CD14-positive monocyte (primary cell): ENCODE data around the gene CHP2. TPM values are rescaled to one million over a fixed set of nuclear protein-coding genes. Genes with fewer than 3 reads are reported as not detected.

Experiments used
- DNase-seq, 3 donors: peaks; one replicate each; pipeline ENCODE4 v3.0.0-alpha.2; 2011 to 2022
- H2AFZ ChIP-seq: 2 replicates; pipeline ENCODE4 v1.6.0; 2012; ENCODE audit warnings: mild to moderate bottlenecking, low read depth, low read length, inconsistent platforms; ENCODE audit not compliant: insufficient read depth, poor library complexity, severe bottlenecking
- H3K27ac ChIP-seq, 2 donors: 1 replicate in 1 of 2; 2 replicates in 1 of 2; pipeline ENCODE4 v1.5.1; 2012 to 2013; ENCODE audit warnings: low read length in 2 of 2, control low read depth in 1 of 2, inconsistent platforms in 1 of 2, low read depth in 1 of 2, mild to moderate bottlenecking in 1 of 2
- H3K27me3 ChIP-seq, 2 donors: one replicate each; pipeline versions ENCODE4 v1.6.0 to v1.6.1; 2011 to 2013; ENCODE audit warnings: low read length in 2 of 2; ENCODE audit not compliant: control insufficient read depth in 2 of 2, insufficient read depth in 2 of 2
- H3K36me3 ChIP-seq, 2 donors: replicated peaks in 1 of 2; 1 replicate in 1 of 2; 2 replicates in 1 of 2; pipeline versions ENCODE4 v1.5.1 to v1.6.1; 2012 to 2013; ENCODE audit warnings: low read length in 2 of 2, control low read depth in 1 of 2, inconsistent platforms in 1 of 2, mild to moderate bottlenecking in 1 of 2; ENCODE audit not compliant: insufficient read depth in 2 of 2, control insufficient read depth in 1 of 2
- H3K4me1 ChIP-seq, 2 donors: 1 replicate in 1 of 2; 2 replicates in 1 of 2; pipeline versions ENCODE4 v1.5.1 to v1.6.1; 2012 to 2013; ENCODE audit warnings: low read length in 2 of 2, control low read depth in 1 of 2, inconsistent platforms in 1 of 2, mild to moderate bottlenecking in 1 of 2, moderate library complexity in 1 of 2; ENCODE audit not compliant: insufficient read depth in 2 of 2, control insufficient read depth in 1 of 2
- H3K4me2 ChIP-seq: replicated peaks from 2 replicates; pipeline ENCODE3; 2012; ENCODE audit warnings: low read length, moderate library complexity, mild to moderate bottlenecking; ENCODE audit not compliant: poor library complexity, severe bottlenecking; ENCODE audit errors: extremely low read depth
- H3K4me3 ChIP-seq, 3 experiments: fragments of 200-600 bp in 1 of 3; sonication (generic) in 1 of 3; replicated peaks in 1 of 3; 1 replicate in 2 of 3; 2 replicates in 1 of 3; pipeline ENCODE4 v1.5.1; 2011 to 2013; ENCODE audit warnings: low read length in 3 of 3, mild to moderate bottlenecking in 3 of 3, control low read depth in 2 of 3, low read depth in 2 of 3, inconsistent platforms in 1 of 3, moderate library complexity in 1 of 3
- H3K79me2 ChIP-seq: 2 replicates; pipeline ENCODE4 v1.6.0; 2012; ENCODE audit warnings: mild to moderate bottlenecking, control low read depth, inconsistent platforms, low read length, moderate library complexity; ENCODE audit not compliant: insufficient read depth
- H3K9ac ChIP-seq: 2 replicates; pipeline ENCODE4 v1.6.0; 2017; ENCODE audit warnings: low read length, mild to moderate bottlenecking; ENCODE audit not compliant: insufficient read depth, poor library complexity, severe bottlenecking
- H3K9me3 ChIP-seq, 2 donors: replicated peaks in 1 of 2; 1 replicate in 1 of 2; 2 replicates in 1 of 2; pipeline versions ENCODE4 v1.5.1 to v1.6.1; 2012 to 2013; ENCODE audit warnings: low read length in 2 of 2, control low read depth in 1 of 2; ENCODE audit not compliant: control insufficient read depth in 1 of 2, insufficient read depth in 1 of 2
- H4K20me1 ChIP-seq: 2 replicates; pipeline ENCODE4 v1.6.0; 2012; ENCODE audit warnings: mild to moderate bottlenecking, low read length, control low read depth, moderate library complexity; ENCODE audit not compliant: insufficient read depth
- H3K27ac Mint-ChIP-seq, 7 donors: one replicate each; pipeline ENCODE4 v1.8.0; 2020; ENCODE audit warnings: mild to moderate bottlenecking in 7 of 7, mixed read lengths in 7 of 7, moderate library complexity in 6 of 7, inconsistent platforms in 2 of 7
- H3K27me3 Mint-ChIP-seq, 3 donors: one replicate each; pipeline ENCODE4 v1.8.0; 2021 to 2022; ENCODE audit warnings: low read depth in 3 of 3, mild to moderate bottlenecking in 3 of 3, mixed read lengths in 3 of 3, moderate library complexity in 3 of 3, inconsistent platforms in 1 of 3
- H3K36me3 Mint-ChIP-seq, 2 donors: one replicate each; pipeline ENCODE4 v1.8.0; 2020; ENCODE audit warnings: mixed read lengths in 2 of 2, inconsistent platforms in 1 of 2, mild to moderate bottlenecking in 1 of 2
- H3K4me1 Mint-ChIP-seq: one replicate; pipeline ENCODE4 v1.8.0; 2020; ENCODE audit warnings: mild to moderate bottlenecking, mixed read lengths
- H3K4me3 Mint-ChIP-seq, 2 donors: one replicate each; pipeline ENCODE4 v1.8.0; 2020; ENCODE audit warnings: mild to moderate bottlenecking in 2 of 2, mixed read lengths in 2 of 2, moderate library complexity in 1 of 2
- H3K9me3 Mint-ChIP-seq, 7 donors: one replicate each; pipeline ENCODE4 v1.8.0; 2020 to 2022; ENCODE audit warnings: mixed read lengths in 7 of 7, mild to moderate bottlenecking in 6 of 7, moderate library complexity in 6 of 7, inconsistent platforms in 2 of 7
- CTCF ChIP-seq: fragments of 200-600 bp; IDR thresholded peaks from one replicate; pipeline ENCODE4 v1.8.0; 2022; ENCODE audit warnings: antibody characterized with exemption, mild to moderate bottlenecking
- WGBS: methylation state at CpG from one replicate; pipeline ENCODE4 v1.1.5; 2013; ENCODE audit warnings: missing lambda C conversion rate; ENCODE audit not compliant: insufficient coverage; 5-methylcytosine and 5-hydroxymethylcytosine counted together
- intact Hi-C, 2 donors: fragments of 100-400 bp; cut with micrococcal nuclease; formaldehyde crosslinking; loops; one replicate each; pipeline versions ENCODE4 v1.15.0 to v1.15.1; 2023
- polyA plus RNA-seq, 3 donors: library from polyadenylated mRNA; depleted of rRNA in 1 of 3; unstranded in 2 of 3; stranded (reverse) in 1 of 3; fragments of 300-500 nt in 2 of 3; fragments of >200 nt in 1 of 3; fragmentation: Illumina TruSeq in 2 of 3; gene quantifications; 1 replicate in 2 of 3; 2 replicates in 1 of 3; pipeline ENCODE4 v1.2.3, GENCODE V29; 2012 to 2021

The CHP2 gene
- polyA plus RNA-seq, 3 donors = not detected

DNA sequence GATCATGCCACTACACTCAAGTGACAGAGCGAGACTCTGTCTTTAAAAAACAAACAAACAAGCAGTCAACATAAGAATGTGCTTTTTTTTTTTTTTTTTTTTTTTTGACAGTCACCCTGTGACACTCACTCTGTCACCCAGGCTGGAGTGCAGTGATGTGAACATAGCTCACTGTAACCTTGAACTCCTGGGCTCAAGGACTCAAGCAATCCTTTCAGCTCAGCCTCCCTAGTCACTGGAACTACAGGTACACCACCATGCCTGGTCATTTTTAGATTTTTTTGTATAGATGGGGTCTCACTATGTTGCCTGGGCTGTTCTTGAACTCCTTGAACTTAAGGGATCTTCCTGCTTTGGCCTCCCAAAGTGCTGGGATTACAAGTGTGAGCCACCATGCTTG, 15.3 kb upstream of the CHP2 start:
- no peak overlapping the region for H3K4me3 Mint-ChIP-seq

DNA sequence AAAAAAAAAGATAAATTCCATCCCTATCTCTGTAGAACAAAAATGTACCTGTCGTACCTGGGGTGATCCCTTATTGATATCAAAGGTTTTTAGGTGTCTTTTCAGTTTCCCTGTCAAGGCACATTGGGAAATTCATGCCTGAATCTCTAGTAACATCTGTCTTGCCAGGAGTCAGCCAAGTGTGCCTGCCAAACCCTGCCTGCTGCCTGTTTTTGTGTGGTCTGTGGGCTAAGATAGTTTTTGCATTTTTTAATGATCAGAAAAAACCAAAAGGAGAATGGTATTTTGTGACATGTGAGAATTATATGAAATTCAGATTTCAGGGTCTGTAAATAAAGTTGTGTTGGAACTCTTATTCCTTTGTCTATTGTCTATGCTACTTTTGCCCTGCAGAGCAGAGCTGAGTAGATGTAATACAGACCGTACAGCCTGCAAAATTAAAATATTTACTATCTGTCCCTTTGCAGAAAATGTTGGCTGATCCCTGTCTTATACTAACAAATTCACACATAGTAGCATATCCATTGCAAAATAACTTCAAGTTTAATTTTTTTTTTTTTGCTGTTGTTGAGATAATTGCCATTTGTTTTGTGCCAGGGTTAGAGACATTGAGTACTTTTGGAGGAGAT, 13.0 kb upstream of the CHP2 start:
- Histone ChIP-seq H4K20me1 (no peaks in the 10 kb centered on the region), H3K27me3 (peaks cover 5 to 6% of the 10 kb centered on the region in 2 donors), H3K4me1 (no peaks in the 10 kb centered on the region), H3K9ac (no peak overlapping the region), H3K79me2 (no peaks in the 10 kb centered on the region), H3K9me3 (no peaks in the 10 kb centered on the region), H3K36me3 (no peaks in the 10 kb centered on the region), H2AFZ (no peak overlapping the region), H3K27ac (no peak overlapping the region), H3K4me3 (no peak overlapping the region), H3K4me2 (no peak overlapping the region)
- DNase-seq = no peak
- Mint-ChIP-seq H3K27me3 (peaks cover 15 to 30% (median 23%) of the 10 kb centered on the region in 3 donors), H3K4me1 (no peaks in the 10 kb centered on the region), H3K4me3 (no peak overlapping the region), H3K9me3 (peaks cover 0 to 4% (median 0%) of the 10 kb centered on the region in 7 donors), H3K27ac (no peak overlapping the region), H3K36me3 (no peaks in the 10 kb centered on the region)
- intact Hi-C loops = no loop called here
- WGBS = no CpG with 5 or more reads among the region's 2 CpGs
- TF ChIP-seq CTCF = no peak

More for the DNA sequence above, 15.3 kb upstream of the CHP2 start:
- Mint-ChIP-seq H3K36me3 (no peaks in the 10 kb centered on the region), H3K27ac (no peak overlapping the region), H3K9me3 (no peaks in the 10 kb centered on the region), H3K27me3 (peaks cover 5 to 23% (median 23%) of the 10 kb centered on the region in 3 donors), H3K4me1 (peaks cover 3% of the 10 kb centered on the region)
- Histone ChIP-seq H4K20me1 (no peaks in the 10 kb centered on the region), H3K27ac (no peak overlapping the region), H3K9ac (no peak overlapping the region), H3K36me3 (no peaks in the 10 kb centered on the region), H3K4me3 (no peak overlapping the region), H3K4me2 (no peak overlapping the region), H3K4me1 (no peaks in the 10 kb centered on the region), H2AFZ (no peak overlapping the region), H3K79me2 (no peaks in the 10 kb centered on the region), H3K9me3 (no peaks in the 10 kb centered on the region), H3K27me3 (peaks cover 0 to 3% of the 10 kb centered on the region in 2 donors)
- no CpG with 5 or more reads among the region's 1 CpG for WGBS
- no peak for TF ChIP-seq CTCF
- no peak for DNase-seq
- intact Hi-C loops = loop anchor here (5.0 to 10.0 kb wide), 4 partner anchors 295 to 765 kb away; partner anchors contain the start of gene CACNG3 (in 1 of the 2)
